RWPE1 (cell line): ENCODE measurements around the gene SEMA5A.
A peak's percentile ranks its signal among the peaks of the same experiment; 100 is the strongest.

ENCODE experiments used
- CTCF ChIA-PET: fragments of 350-600 bp; sonication (Branson Sonifier 250); formaldehyde crosslinking; extraction: SDS; loops from one replicate; lab custom pipeline; 2021; lab: Yijun Ruan, JAX
- POLR2A ChIA-PET: fragments of 400-600 bp; formaldehyde crosslinking; extraction: SDS; loops from one replicate; lab custom pipeline; 2020; ENCODE audit warnings: antibody characterized with exemption; ENCODE audit not compliant: low non-redundant PET; lab: Yijun Ruan, JAX
- DNase-seq: peaks from one replicate; pipeline ENCODE4 v3.0.0; 2012; ENCODE audit warnings: low spot score
- H3K27ac ChIP-seq: fragments of 450-650 bp; 2 replicates; pipeline ENCODE4 v1.5.1; 2017
- TF ChIP-seq, protein P1 (sequence below): fragments of 450-650 bp; conservative IDR thresholded peaks from 2 replicates; pipeline ENCODE4 v1.5.1; 2017; ENCODE audit warnings: low read depth, mild to moderate bottlenecking

SEMA5A gene

DNA sequence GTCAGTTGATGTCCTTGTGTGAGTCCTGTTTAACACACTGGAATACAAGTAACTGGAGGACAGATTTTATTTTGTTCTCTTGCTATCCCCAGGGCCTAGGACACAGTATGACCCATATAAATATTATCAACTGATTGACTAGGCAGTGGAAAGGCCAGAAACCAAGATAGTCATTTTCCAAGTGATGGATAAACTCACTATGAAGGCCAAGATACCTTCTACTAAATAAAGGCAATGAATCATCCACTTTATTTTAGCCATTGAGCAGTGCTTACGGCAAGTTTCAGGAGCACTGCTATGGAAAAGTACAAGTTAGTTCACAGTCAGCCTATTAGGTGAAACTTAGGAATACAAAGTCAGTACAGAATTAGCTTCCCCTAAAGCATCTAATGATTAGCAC is 153.2 kb downstream of the SEMA5A start:
- ChIA-PET POLR2A (no interaction called here), CTCF (no interaction called here)
- H3K27ac ChIP-seq = no peak overlapping the region
- TF ChIP-seq, protein P1, sequence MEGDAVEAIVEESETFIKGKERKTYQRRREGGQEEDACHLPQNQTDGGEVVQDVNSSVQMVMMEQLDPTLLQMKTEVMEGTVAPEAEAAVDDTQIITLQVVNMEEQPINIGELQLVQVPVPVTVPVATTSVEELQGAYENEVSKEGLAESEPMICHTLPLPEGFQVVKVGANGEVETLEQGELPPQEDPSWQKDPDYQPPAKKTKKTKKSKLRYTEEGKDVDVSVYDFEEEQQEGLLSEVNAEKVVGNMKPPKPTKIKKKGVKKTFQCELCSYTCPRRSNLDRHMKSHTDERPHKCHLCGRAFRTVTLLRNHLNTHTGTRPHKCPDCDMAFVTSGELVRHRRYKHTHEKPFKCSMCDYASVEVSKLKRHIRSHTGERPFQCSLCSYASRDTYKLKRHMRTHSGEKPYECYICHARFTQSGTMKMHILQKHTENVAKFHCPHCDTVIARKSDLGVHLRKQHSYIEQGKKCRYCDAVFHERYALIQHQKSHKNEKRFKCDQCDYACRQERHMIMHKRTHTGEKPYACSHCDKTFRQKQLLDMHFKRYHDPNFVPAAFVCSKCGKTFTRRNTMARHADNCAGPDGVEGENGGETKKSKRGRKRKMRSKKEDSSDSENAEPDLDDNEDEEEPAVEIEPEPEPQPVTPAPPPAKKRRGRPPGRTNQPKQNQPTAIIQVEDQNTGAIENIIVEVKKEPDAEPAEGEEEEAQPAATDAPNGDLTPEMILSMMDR = no peak
- no peak for DNase-seq

DNA sequence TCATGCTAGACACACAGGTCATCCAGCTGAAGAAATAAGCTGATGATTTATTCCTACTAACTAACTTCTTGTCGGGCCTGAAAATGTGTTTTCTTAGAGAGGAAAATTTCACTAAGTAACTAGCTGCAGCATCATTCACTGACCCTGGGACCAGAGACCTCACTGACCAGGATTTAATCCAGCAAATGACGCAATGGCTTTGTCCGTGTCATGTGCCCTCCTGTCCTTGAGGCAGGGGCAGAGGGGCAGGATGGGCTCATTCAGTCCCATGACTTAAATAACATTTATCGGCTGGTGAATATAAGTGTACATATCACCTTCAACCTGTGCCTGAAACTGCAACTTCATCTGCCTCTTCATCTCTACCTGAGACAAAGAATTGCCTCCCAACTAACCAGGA is 154.8 kb downstream of the SEMA5A start:
- H3K27ac ChIP-seq = no peak overlapping the region
- no peak for DNase-seq
- TF ChIP-seq, protein P1 = no peak
- POLR2A ChIA-PET = no interaction called here
- CTCF ChIA-PET = interaction anchor here (0.7 kb wide), 1 partner anchor 455 kb away, joined by 3 read pairs; no protein-coding TSS in a partner anchor

DNA sequence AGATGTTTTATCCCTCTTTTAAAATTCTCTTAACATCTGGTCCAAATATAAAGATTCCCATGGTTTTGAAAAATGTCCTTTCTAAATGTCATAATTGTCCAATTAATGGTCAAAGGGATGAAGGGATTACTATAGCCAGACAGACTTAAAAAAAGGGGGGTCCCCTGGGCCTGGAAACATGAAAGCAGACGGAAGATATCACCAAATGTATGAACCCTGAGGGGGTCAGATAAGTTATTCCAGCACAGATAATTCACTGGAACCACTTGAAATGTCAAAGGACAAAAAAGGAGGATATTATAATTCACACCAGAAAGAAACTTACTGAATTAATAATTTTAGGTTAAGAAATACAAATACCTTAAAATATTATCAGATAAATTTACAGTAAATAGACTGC is 155.8 kb downstream of the SEMA5A start:
- ChIA-PET POLR2A (no interaction called here), CTCF (no interaction called here)
- TF ChIP-seq, protein P1 = no peak
- no peak overlapping the region for H3K27ac ChIP-seq
- DNase-seq = no peak

DNA sequence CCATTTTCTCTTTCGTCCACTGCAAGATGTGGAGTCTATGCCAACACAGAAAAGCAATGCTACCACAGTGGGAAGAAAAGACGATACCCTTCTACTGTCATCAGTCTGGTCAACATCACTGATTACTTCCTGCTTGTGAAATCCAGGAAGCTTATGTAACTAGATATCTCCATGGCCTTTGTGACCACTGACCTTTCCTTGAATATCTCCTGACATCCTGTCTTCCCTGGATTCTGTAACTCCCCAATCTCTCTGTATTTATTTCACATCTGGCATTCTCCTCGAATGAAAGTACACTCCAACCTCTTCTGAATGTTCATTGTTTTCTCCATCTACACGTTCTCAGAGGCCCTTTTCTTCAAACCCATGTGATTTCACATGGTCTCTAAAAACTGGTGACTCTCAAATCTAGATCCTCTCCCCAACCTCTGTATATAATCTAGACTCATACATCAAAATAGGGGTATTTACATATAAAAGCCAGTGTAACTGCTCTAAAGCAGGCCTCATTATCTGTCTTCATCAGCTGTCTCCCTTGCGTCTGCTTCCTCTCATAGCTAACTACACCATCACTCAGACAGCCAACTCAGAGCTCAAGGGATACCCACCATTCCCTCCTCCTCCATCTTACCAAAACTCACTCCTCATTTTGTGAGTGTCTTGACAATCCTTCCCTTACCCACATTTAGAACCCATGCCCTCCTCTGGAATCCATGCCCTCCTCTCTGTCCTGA is 156.8 kb downstream of the SEMA5A start:
- ChIA-PET POLR2A (no interaction called here), CTCF (interaction anchor here (0.6 kb wide), 1 partner anchor 86 kb away, joined by 3 read pairs; no protein-coding TSS in a partner anchor)
- TF ChIP-seq, protein P1 = no peak
- no peak for DNase-seq
- H3K27ac ChIP-seq = no peak overlapping the region

DNA sequence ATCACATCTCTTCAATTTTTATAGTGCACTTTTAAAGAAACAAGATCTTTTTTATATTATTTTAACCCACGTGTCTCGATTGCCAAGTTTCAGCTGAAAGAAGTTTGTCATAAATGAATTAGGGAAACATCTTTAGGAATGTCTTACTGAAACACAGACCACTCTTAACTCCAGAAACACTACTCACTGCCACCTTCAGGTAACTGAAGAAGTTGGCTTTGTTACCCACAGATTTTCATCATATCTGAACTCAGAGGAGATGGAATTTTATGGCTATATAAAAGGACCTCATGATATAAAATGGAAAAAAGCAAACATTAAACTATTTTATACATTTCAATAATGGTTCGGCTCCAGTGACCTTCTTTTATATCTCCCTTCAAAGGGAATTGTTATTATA is 158.0 kb downstream of the SEMA5A start:
- no peak overlapping the region for H3K27ac ChIP-seq
- ChIA-PET POLR2A (no interaction called here), CTCF (no interaction called here)
- TF ChIP-seq, protein P1 = 0 out of 2 replicates have a peak, but pooled peaks have one; percentile 20
- no peak for DNase-seq

DNA sequence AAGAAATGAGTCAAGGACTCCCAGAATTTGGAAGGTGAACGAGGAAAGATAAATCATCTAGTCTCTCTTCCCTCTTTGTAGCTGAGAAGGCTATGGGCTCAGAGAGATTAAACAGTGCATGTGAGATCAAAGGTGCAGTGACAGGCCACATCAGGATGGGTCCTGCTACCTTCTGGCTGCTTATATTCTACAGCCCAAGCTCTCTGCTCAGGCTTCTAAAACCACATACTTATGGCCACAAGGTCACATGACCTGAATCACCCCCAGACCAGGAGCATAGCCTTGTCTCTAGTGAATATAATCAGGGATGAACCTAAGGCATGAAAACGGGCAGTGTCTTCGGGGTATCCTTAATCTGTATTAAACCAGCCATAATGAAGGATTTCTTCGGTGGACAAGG is 158.9 kb downstream of the SEMA5A start:
- no peak overlapping the region for H3K27ac ChIP-seq
- TF ChIP-seq, protein P1 = no peak
- DNase-seq = no peak
- ChIA-PET CTCF (no interaction called here), POLR2A (no interaction called here)
